Measurements from ENCODE around the gene TSGA10IP.
A peak's percentile ranks its signal among the peaks of the same experiment; 100 is the strongest.

Gene TSGA10IP

GRCh38 chr11:65983589-65983987 is 38.3 kb downstream of the TSGA10IP start:
- Histone ChIP-seq H3K27me3 (ENCODE audit: insufficient read depth, insufficient read length) (no peaks in the 10 kb centered on the region), H3K9me3 (ENCODE audit: insufficient read depth, low read length) (no peaks in the 10 kb centered on the region), H3K36me3 (ENCODE audit: insufficient read depth, insufficient read length, low read length) (peaks cover 32% of the 10 kb centered on the region), H3K4me3 (ENCODE audit: insufficient read length, low read depth) (no peak overlapping the region), H3K9ac (ENCODE audit: insufficient read length, low read depth) (no peak overlapping the region), H3K4me1 (ENCODE audit: insufficient read depth, insufficient read length) (peaks cover 2% of the 10 kb centered on the region)
- no peak for TF ChIP-seq YY1 (IDR thresholded peaks at IDR 0.05; ENCODE audit: insufficient read depth, insufficient read length)
- TF ChIP-seq SUZ12 (IDR thresholded peaks at IDR 0.05; ENCODE audit: extremely low read depth, insufficient read depth, insufficient read length) = no peak
- no peak for TF ChIP-seq ZNF274 (IDR thresholded peaks at IDR 0.05; ENCODE audit: low read depth, low read length)
- no peak for DNase-seq (ENCODE audit: low read depth, low spot score)

GRCh38 chr11:65987336-65987735 is 42.1 kb downstream of the TSGA10IP start:
- no peak overlapping the region for H3K9ac ChIP-seq (ENCODE audit: insufficient read length, low read depth)
- TF ChIP-seq YY1 (IDR thresholded peaks at IDR 0.05; ENCODE audit: insufficient read depth, insufficient read length) (no peak), ZNF274 (IDR thresholded peaks at IDR 0.05; ENCODE audit: low read depth, low read length) (no peak), SUZ12 (IDR thresholded peaks at IDR 0.05; ENCODE audit: extremely low read depth, insufficient read depth, insufficient read length) (no peak)
- H3K4me1 ChIP-seq (ENCODE audit: insufficient read depth, insufficient read length) = peaks cover 2% of the 10 kb centered on the region
- no peak overlapping the region for H3K4me3 ChIP-seq (ENCODE audit: insufficient read length, low read depth)
- H3K36me3 ChIP-seq (ENCODE audit: insufficient read depth, insufficient read length, low read length) = peaks cover 13% of the 10 kb centered on the region
- H3K27me3 ChIP-seq (ENCODE audit: insufficient read depth, insufficient read length) = no peaks in the 10 kb centered on the region
- H3K9me3 ChIP-seq (ENCODE audit: insufficient read depth, low read length) = no peaks in the 10 kb centered on the region
- DNase-seq (ENCODE audit: low read depth, low spot score) = no peak

- DNase-seq (ENCODE audit: low read depth, low spot score) = peak; percentile 90
- Histone ChIP-seq H3K36me3 (ENCODE audit: insufficient read depth, insufficient read length, low read length) (peaks cover 13% of the 10 kb centered on the region), H3K4me3 (ENCODE audit: insufficient read length, low read depth) (no peak overlapping the region), H3K9ac (ENCODE audit: insufficient read length, low read depth) (no peak overlapping the region), H3K4me1 (ENCODE audit: insufficient read depth, insufficient read length) (no peaks in the 10 kb centered on the region), H3K9me3 (ENCODE audit: insufficient read depth, low read length) (no peaks in the 10 kb centered on the region), H3K27me3 (ENCODE audit: insufficient read depth, insufficient read length) (no peaks in the 10 kb centered on the region)
- TF ChIP-seq ZNF274 (IDR thresholded peaks at IDR 0.05; ENCODE audit: low read depth, low read length) (no peak), YY1 (IDR thresholded peaks at IDR 0.05; ENCODE audit: insufficient read depth, insufficient read length) (no peak), SUZ12 (IDR thresholded peaks at IDR 0.05; ENCODE audit: extremely low read depth, insufficient read depth, insufficient read length) (no peak)
Observed at GRCh38 chr11:65988791-65989592, 43.7 kb downstream of the TSGA10IP start.

GRCh38 chr11:65992056-65992455 is 46.8 kb downstream of the TSGA10IP start:
- Histone ChIP-seq H3K4me3 (ENCODE audit: insufficient read length, low read depth) (no peak overlapping the region), H3K36me3 (ENCODE audit: insufficient read depth, insufficient read length, low read length) (peaks cover 24% of the 10 kb centered on the region)
- DNase-seq (ENCODE audit: low read depth, low spot score) = no peak

GRCh38 chr11:65997286-65997685 is 52.0 kb downstream of the TSGA10IP start:
- TF ChIP-seq SUZ12 (IDR thresholded peaks at IDR 0.05; ENCODE audit: extremely low read depth, insufficient read depth, insufficient read length) = no peak
- no peak for TF ChIP-seq YY1 (IDR thresholded peaks at IDR 0.05; ENCODE audit: insufficient read depth, insufficient read length)
- no peak for TF ChIP-seq ZNF274 (IDR thresholded peaks at IDR 0.05; ENCODE audit: low read depth, low read length)
- Histone ChIP-seq H3K27me3 (ENCODE audit: insufficient read depth, insufficient read length) (no peaks in the 10 kb centered on the region), H3K9me3 (ENCODE audit: insufficient read depth, low read length) (no peaks in the 10 kb centered on the region), H3K9ac (ENCODE audit: insufficient read length, low read depth) (no peak overlapping the region), H3K4me3 (ENCODE audit: insufficient read length, low read depth) (no peak overlapping the region), H3K4me1 (ENCODE audit: insufficient read depth, insufficient read length) (peaks cover 2% of the 10 kb centered on the region), H3K36me3 (ENCODE audit: insufficient read depth, insufficient read length, low read length) (peaks cover 51% of the 10 kb centered on the region)
- no peak for DNase-seq (ENCODE audit: low read depth, low spot score)

More at GRCh38 chr11:65992056-65992455, 46.8 kb downstream of the TSGA10IP start:
- Histone ChIP-seq H3K4me1 (ENCODE audit: insufficient read depth, insufficient read length) (no peaks in the 10 kb centered on the region), H3K9me3 (ENCODE audit: insufficient read depth, low read length) (no peaks in the 10 kb centered on the region), H3K9ac (ENCODE audit: insufficient read length, low read depth) (no peak overlapping the region), H3K27me3 (ENCODE audit: insufficient read depth, insufficient read length) (no peaks in the 10 kb centered on the region)
- TF ChIP-seq ZNF274 (IDR thresholded peaks at IDR 0.05; ENCODE audit: low read depth, low read length) = no peak
- TF ChIP-seq YY1 (IDR thresholded peaks at IDR 0.05; ENCODE audit: insufficient read depth, insufficient read length) = no peak
- TF ChIP-seq SUZ12 (IDR thresholded peaks at IDR 0.05; ENCODE audit: extremely low read depth, insufficient read depth, insufficient read length) = no peak

GRCh38 chr11:66001942-66002647 is 56.8 kb downstream of the TSGA10IP start, which contains the start of the genes BANF1 and EIF1AD:
BANF1 (plus strand) TSS chr11:66002503; CDS start chr11:66003251, 748 bp downstream.
EIF1AD (minus strand) TSS chr11:66002157; CDS start chr11:66000389, 1,768 bp downstream.
- Histone ChIP-seq H3K4me1 (ENCODE audit: insufficient read depth, insufficient read length) (peaks cover 4% of the 10 kb centered on the region), H3K4me3 (ENCODE audit: insufficient read length, low read depth) (peak within 1 kb of the TSS; percentile 83), H3K9ac (ENCODE audit: insufficient read length, low read depth) (peak within 1 kb of the TSS; percentile 83), H3K36me3 (ENCODE audit: insufficient read depth, insufficient read length, low read length) (peaks cover 66% of the 10 kb centered on the region), H3K9me3 (ENCODE audit: insufficient read depth, low read length) (no peaks in the 10 kb centered on the region), H3K27me3 (ENCODE audit: insufficient read depth, insufficient read length) (no peaks in the 10 kb centered on the region)
- TF ChIP-seq SUZ12 (IDR thresholded peaks at IDR 0.05; ENCODE audit: extremely low read depth, insufficient read depth, insufficient read length) (no peak), YY1 (IDR thresholded peaks at IDR 0.05; ENCODE audit: insufficient read depth, insufficient read length) (peak; percentile 22)
- DNase-seq (ENCODE audit: low read depth, low spot score) = peak; percentile 96
